Testis (tissue), 3 donors: Measurements from ENCODE around the gene DCDC1. TPM values are rescaled to one million over a fixed set of nuclear protein-coding genes. Genes with fewer than 3 reads are reported as not detected.
A peak's percentile ranks its signal among the peaks of the same experiment; 100 is the strongest.

Source experiments
- DNase-seq: peaks from one replicate; pipeline ENCODE4 v3.0.0-alpha.2; 2019
- H3K27ac ChIP-seq, 2 donors: fragments of 200-600 bp; sonication (generic); one replicate each; pipeline ENCODE4 v1.5.1; 2019
- H3K27me3 ChIP-seq: fragments of 200-600 bp; sonication (generic); one replicate; pipeline ENCODE4 v1.5.1; 2019
- H3K36me3 ChIP-seq: fragments of 200-600 bp; sonication (generic); one replicate; pipeline ENCODE4 v1.5.1; 2017; ENCODE audit warnings: low read depth; ENCODE audit errors: missing control alignments
- H3K4me1 ChIP-seq: fragments of 200-600 bp; sonication (generic); one replicate; pipeline ENCODE4 v1.5.1; 2019
- H3K4me3 ChIP-seq, 2 donors: fragments of 200-600 bp; sonication (generic); one replicate each; pipeline ENCODE4 v1.5.1; 2017 to 2019
- H3K9me3 ChIP-seq: fragments of 200-600 bp; sonication (generic); one replicate; pipeline ENCODE4 v1.5.1; 2017
- CTCF ChIP-seq, 3 experiments: fragments of 450-650 bp in 2 of 3; fragments of 200-600 bp in 1 of 3; sonication (generic) in 1 of 3; IDR thresholded peaks; one replicate each; pipeline ENCODE4 v1.5.1; 2016 to 2019; ENCODE audit warnings: antibody characterized with exemption in 3 of 3, mild to moderate bottlenecking in 2 of 3, moderate library complexity in 1 of 3
- POLR2A ChIP-seq: fragments of 450-650 bp; IDR thresholded peaks from one replicate; pipeline ENCODE4 v1.6.1; 2017; ENCODE audit warnings: antibody characterized with exemption, mild to moderate bottlenecking, moderate library complexity
- WGBS, 2 donors: methylation state at CpG; one replicate each; pipeline ENCODE4 v1.1.5; 2018; 5-methylcytosine and 5-hydroxymethylcytosine counted together
- intact Hi-C: fragments of 100-400 bp; cut with DNase I; formaldehyde crosslinking; loops from one replicate; pipeline ENCODE4 v1.15.1; 2023; ENCODE audit warnings: low total_unique reads
- polyA plus RNA-seq: library from polyadenylated mRNA; stranded (reverse); fragments of 350-450 nt; fragmentation: Illumina TruSeq; extraction: RNeasy Lipid Tissue Mini Kit (QIAGEN cat#74804); gene quantifications from one replicate; pipeline ENCODE4 v1.2.3, GENCODE V29; 2014; ENCODE audit warnings: low read depth, low replicate concordance; ENCODE audit not compliant: insufficient read depth
- total RNA-seq, 2 donors: library from RNA; depleted of rRNA; stranded (reverse); fragments of >200 nt; gene quantifications; one replicate each; pipeline ENCODE4 v1.2.3, GENCODE V29; 2016

The DCDC1 gene
- total and polyA plus RNA-seq, 3 donors from 2014 or later, result 10.4 to 23.7 (median 12.3) TPM

GRCh38 chr11:31361743-31362142 lies 7.8 kb downstream of the DCDC1 start:
- Histone ChIP-seq H3K4me3 (no peak overlapping the region), H3K36me3 (no peaks in the 10 kb centered on the region), H3K27ac (no peak overlapping the region), H3K4me1 (no peaks in the 10 kb centered on the region), H3K27me3 (no peaks in the 10 kb centered on the region), H3K9me3 (no peaks in the 10 kb centered on the region)
- intact Hi-C loops, result no loop called here
- WGBS, 2 donors, result 84 to 93% methylated on average over 4 of the region's 4 CpGs
- DNase-seq, result no peak
- TF ChIP-seq POLR2A (no peak), CTCF (IDR thresholded peaks at IDR 0.05) (no peak)

- H3K4me3 ChIP-seq, result no peak overlapping the region
- intact Hi-C loops, result no loop called here
- DNase-seq, result no peak
- no peaks in the 10 kb centered on the region for H3K4me1 ChIP-seq
- WGBS, 2 donors, result 86 to 93% methylated on average over 5 of the region's 5 CpGs
- H3K9me3 ChIP-seq, result no peaks in the 10 kb centered on the region
- no peaks in the 10 kb centered on the region for H3K36me3 ChIP-seq
- no peak overlapping the region for H3K27ac ChIP-seq
- TF ChIP-seq CTCF (IDR thresholded peaks at IDR 0.05), result no peak
- no peak for TF ChIP-seq POLR2A
- H3K27me3 ChIP-seq, result no peaks in the 10 kb centered on the region
Measured at GRCh38 chr11:31355817-31356216, 13.7 kb downstream of the DCDC1 start.

GRCh38 chr11:31355131-31355530 lies 14.4 kb downstream of the DCDC1 start:
- no peaks in the 10 kb centered on the region for H3K27me3 ChIP-seq

GRCh38 chr11:31351168-31351567 lies 18.4 kb downstream of the DCDC1 start:
- no peaks in the 10 kb centered on the region for H3K4me1 ChIP-seq
- DNase-seq, result no peak
- no peaks in the 10 kb centered on the region for H3K36me3 ChIP-seq
- intact Hi-C loops, result no loop called here
- H3K27ac ChIP-seq, result no peak overlapping the region
- no peak overlapping the region for H3K4me3 ChIP-seq
- H3K9me3 ChIP-seq, result no peaks in the 10 kb centered on the region
- no peaks in the 10 kb centered on the region for H3K27me3 ChIP-seq
- TF ChIP-seq POLR2A, result no peak
- TF ChIP-seq CTCF (IDR thresholded peaks at IDR 0.05), result no peak

More at GRCh38 chr11:31355131-31355530, 14.4 kb downstream of the DCDC1 start:
- Histone ChIP-seq H3K4me1 (no peaks in the 10 kb centered on the region), H3K36me3 (no peaks in the 10 kb centered on the region), H3K9me3 (no peaks in the 10 kb centered on the region), H3K4me3 (no peak overlapping the region), H3K27ac (no peak overlapping the region)
- TF ChIP-seq CTCF (IDR thresholded peaks at IDR 0.05), result no peak
- no peak for DNase-seq
- 63 to 69% methylated on average over 2 of the region's 2 CpGs for WGBS, 2 donors
- intact Hi-C loops, result no loop called here

GRCh38 chr11:31340903-31341572 lies 28.5 kb downstream of the DCDC1 start:
- Histone ChIP-seq H3K9me3 (no peaks in the 10 kb centered on the region), H3K27ac (no peak overlapping the region), H3K36me3 (no peaks in the 10 kb centered on the region), H3K4me1 (no peaks in the 10 kb centered on the region), H3K4me3 (no peak overlapping the region), H3K27me3 (no peaks in the 10 kb centered on the region)
- intact Hi-C loops, result no loop called here
- DNase-seq, result peak; percentile 23
- WGBS, 2 donors, result 85 to 95% methylated on average over 5 of the region's 5 CpGs
- peak in 2 of 3 experiments; percentile 30 to 38 for TF ChIP-seq CTCF (IDR thresholded peaks at IDR 0.05)
- TF ChIP-seq POLR2A, result no peak
